ENCODE data around the gene GDF7. TPM values are rescaled to one million over a fixed set of nuclear protein-coding genes. Genes with fewer than 3 reads are reported as not detected.

The GDF7 gene
- total RNA-seq, 1 experiment from 2014 or later: 0.02 TPM

GRCh38 chr2:20629581-20630171 is 37.3 kb upstream of the GDF7 start:
- ChIA-PET RAD21 (ENCODE audit: low non-redundant PET in 1 of 2, low total read pairs in 2 of 2, uncharacterized antibody in 2 of 2, unreplicated experiment in 2 of 2) (no interaction called here), POLR2A (interaction anchor here (6.4 kb wide), 1 partner anchor 181 kb away, joined by 66 read pairs; the partner anchor contains the start of gene RHOB), CTCF (no interaction called here)
- intact Hi-C loops (cut with micrococcal nuclease): no loop called here
- H2AFZ ChIP-seq (ENCODE audit: low read depth, low read length, poor library complexity, severe bottlenecking): no peak overlapping the region
- no peak overlapping the region for H3K9ac ChIP-seq (ENCODE audit: low read length)
- H3K4me2 ChIP-seq (ENCODE audit: low read length): no peak overlapping the region
- TF ChIP-seq SRF (IDR thresholded peaks at IDR 0.05; ENCODE audit: low read depth) (no peak), ZNF274 (IDR thresholded peaks at IDR 0.05; ENCODE audit: low read depth, low read length) (no peak), EZH2 (IDR thresholded peaks at IDR 0.05) (no peak), EZH2phosphoT487 (IDR thresholded peaks at IDR 0.05; ENCODE audit: borderline replicate concordance) (no peak), ZBTB33 (IDR thresholded peaks at IDR 0.05; ENCODE audit: extremely low read depth, insufficient replicate concordance, low read length) (no peak), CBX3 (IDR thresholded peaks at IDR 0.05; ENCODE audit: low read depth) (no peak), ATF3 (IDR thresholded peaks at IDR 0.05) (no peak), TCF7L2 (IDR thresholded peaks at IDR 0.05; ENCODE audit: borderline replicate concordance, extremely low read depth, insufficient read depth, insufficient read length) (no peak), FOSL1 (IDR thresholded peaks at IDR 0.05; ENCODE audit: low read depth) (no peak), CEBPB (IDR thresholded peaks at IDR 0.05; ENCODE audit: low read depth) (no peak), JUND (IDR thresholded peaks at IDR 0.05) (no peak), MAX (IDR thresholded peaks at IDR 0.05) (no peak), YY1 (IDR thresholded peaks at IDR 0.05; ENCODE audit: extremely low read depth, insufficient replicate concordance, low read depth, low read length) (no peak), SP1 (IDR thresholded peaks at IDR 0.05; ENCODE audit: low read depth) (no peak)
- H3K9me3 ChIP-seq (ENCODE audit: control insufficient read depth in 1 of 2, insufficient read depth in 1 of 2, low read depth in 1 of 2, low read length in 2 of 2): no peaks in the 10 kb centered on the region
- BruUV-seq (replicated peaks): no TSS peak
- H3K4me1 ChIP-seq (ENCODE audit: control insufficient read depth in 1 of 2, insufficient read depth in 2 of 2, low read length in 2 of 2): peaks cover 9% of the 10 kb centered on the region in 2 experiments; a peak in 3 of 4 replicates
- ATAC-seq (no peak), DNase-seq (ENCODE audit: low read depth, low spot score) (no peak)
- H3K27me3 ChIP-seq (ENCODE audit: insufficient read depth, low read length): no peaks in the 10 kb centered on the region
- H3K36me3 ChIP-seq (ENCODE audit: control insufficient read depth in 1 of 2, insufficient read depth in 2 of 2, low read length in 2 of 2): no peaks in the 10 kb centered on the region
- no peak overlapping the region for H3K4me3 ChIP-seq (replicated peaks in 1 of 2; ENCODE audit: low read depth in 1 of 2, low read length in 2 of 2)
- no peaks in the 10 kb centered on the region for H3K79me2 ChIP-seq (ENCODE audit: insufficient read depth, low read length)
- H3K27ac ChIP-seq (ENCODE audit: low read depth, low read length): no peak overlapping the region
- no peaks in the 10 kb centered on the region for H4K20me1 ChIP-seq (ENCODE audit: insufficient read depth)
- H3K9me2 ChIP-seq (ENCODE audit: insufficient read depth): no peaks in the 10 kb centered on the region
